B cell (primary cell): ENCODE data around the gene THEMIS.

ENCODE experiments used
- CTCF ChIP-seq: fragments of 200-600 bp; IDR thresholded peaks from one replicate; pipeline ENCODE4 v1.8.0; 2022; ENCODE audit warnings: antibody characterized with exemption, mild to moderate bottlenecking
- EZH2 ChIP-seq: IDR thresholded peaks from 2 replicates; pipeline ENCODE4 v1.6.1; 2012; ENCODE audit warnings: borderline replicate concordance, low read depth, mild to moderate bottlenecking, moderate library complexity, low read length; ENCODE audit not compliant: insufficient read depth, poor library complexity, severe bottlenecking

- TF ChIP-seq CTCF (no peak), EZH2 (no peak)
Observed at GRCh38 chr6:127790571-127790970, 110.3 kb downstream of the THEMIS start.
